ENCODE results near the gene ZCRB1.

Gene ZCRB1

DNA sequence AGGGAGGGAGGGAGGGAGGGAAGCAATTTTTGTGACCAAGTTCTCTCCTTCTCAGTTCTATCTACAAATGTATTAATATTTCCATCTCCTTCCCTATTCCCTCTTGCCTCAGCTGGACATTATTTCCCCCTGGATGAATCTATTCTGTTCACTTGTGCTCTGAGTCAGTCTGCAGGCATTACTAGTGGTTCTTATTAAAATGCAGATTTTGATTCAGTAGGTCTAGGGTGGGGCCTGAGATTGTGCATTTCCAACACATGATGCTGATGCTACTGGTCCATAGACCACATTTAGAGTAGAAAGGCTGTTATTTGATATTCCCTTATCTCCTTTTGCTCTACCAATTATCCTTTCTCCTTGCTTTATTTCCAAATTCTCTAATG lies 47.8 kb downstream of the ZCRB1 start:
- no peak overlapping the region for H3K4me3 ChIP-seq (ENCODE audit: low read length)
- TF ChIP-seq ZNF274 (IDR thresholded peaks at IDR 0.05; ENCODE audit: low read depth, low read length): no peak

DNA sequence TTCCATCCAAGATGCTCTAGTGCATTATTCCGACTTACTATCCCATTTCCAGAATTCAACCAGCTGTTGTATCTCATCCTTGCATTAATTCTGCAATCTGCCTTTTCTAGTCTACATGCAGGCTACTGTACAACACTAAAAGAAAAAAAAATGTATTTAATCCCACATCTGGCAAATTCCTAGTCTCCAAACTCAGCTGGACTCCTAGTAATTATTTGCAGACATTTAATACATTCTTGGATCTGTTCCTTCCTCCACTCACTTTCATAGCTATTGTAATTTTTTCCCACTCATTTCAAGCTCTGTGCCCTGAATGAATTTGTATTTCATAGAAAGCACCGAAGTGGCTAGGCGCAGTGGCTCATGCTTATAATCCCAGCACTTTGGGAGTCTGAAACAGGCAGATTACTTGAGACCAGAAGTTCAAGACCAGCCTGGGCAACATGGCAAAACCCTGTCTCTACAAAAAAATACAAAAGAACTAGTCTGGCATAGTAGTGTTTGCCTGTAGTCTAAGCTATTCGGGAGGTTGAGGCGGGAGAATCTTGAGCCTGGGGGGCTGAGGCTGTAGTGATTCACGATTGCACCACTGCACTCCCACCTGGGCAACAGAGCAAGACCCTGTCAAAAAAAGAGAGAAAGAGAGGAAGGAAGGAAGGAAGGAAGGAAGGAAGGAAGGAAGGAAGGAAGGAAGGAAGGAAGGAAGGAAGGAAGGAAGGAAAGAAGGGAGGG lies 48.3 kb downstream of the ZCRB1 start:
- no peak overlapping the region for H3K4me3 ChIP-seq (ENCODE audit: low read length)
- TF ChIP-seq ZNF274 (IDR thresholded peaks at IDR 0.05; ENCODE audit: low read depth, low read length): no peak

DNA sequence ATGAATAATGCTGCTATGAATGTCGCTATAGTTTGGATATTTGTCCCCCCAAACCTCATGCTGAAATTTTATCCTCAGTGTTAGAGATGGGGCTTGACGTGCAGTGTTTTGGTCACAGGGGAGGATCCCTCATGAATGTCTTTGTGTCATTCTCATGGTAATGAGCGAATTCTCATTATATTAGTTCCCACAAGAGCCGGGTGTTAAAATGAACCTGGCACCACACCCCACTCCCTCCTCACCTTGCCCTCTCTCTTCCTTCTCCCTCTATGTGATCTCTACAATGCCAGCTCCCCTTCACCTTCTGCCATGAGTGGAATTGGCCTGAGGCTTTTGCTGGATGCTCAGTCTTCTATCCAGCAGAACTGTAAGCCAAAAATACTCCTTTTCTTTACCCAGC lies 50.4 kb downstream of the ZCRB1 start:
- TF ChIP-seq ZNF274 (IDR thresholded peaks at IDR 0.05; ENCODE audit: low read depth, low read length): no peak
- H3K4me3 ChIP-seq (ENCODE audit: low read length): no peak overlapping the region

DNA sequence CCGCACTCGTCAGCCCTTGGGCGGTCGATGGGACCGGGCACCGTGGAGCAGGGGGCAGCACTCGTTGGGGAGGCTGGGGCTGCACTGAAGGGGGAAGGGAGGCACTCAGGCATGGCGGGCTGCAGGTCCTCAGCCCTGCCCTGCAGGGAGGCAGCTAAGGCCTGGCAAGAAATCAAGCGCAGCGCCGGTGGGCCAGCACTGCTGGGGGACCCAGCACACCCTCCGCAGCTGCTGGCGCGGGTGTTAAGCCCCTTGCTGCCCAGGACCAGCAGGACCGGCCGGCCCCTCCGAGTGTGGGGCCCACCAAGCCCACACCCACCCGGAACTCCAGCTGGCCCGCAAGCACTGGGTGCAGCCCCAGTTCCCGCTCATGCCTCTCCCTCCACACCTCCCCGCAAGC lies 52.2 kb downstream of the ZCRB1 start:
- TF ChIP-seq ZNF274 (IDR thresholded peaks at IDR 0.05; ENCODE audit: low read depth, low read length): no peak
- H3K4me3 ChIP-seq (ENCODE audit: low read length): no peak overlapping the region

DNA sequence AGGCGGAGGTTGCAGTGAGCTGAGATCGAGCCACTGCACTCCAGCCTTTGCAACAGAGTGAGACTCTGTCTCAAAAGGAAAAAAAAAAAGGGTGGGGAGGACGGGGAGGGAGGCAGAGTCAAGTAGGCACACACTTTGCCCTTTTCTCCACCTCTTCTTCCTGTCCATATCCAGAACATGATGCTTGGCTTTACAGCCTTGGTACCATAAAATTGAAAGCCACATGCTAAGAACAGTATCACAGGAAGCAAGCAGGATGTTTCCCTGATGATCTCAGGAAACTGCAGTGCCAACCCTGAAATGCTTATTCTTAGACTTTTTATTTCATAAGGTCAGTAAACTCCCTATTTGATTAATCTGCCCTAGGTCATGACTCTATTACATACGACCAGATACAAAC lies 55.3 kb downstream of the ZCRB1 start:
- TF ChIP-seq ZNF274 (IDR thresholded peaks at IDR 0.05; ENCODE audit: low read depth, low read length): no peak
- no peak overlapping the region for H3K4me3 ChIP-seq (ENCODE audit: low read length)

DNA sequence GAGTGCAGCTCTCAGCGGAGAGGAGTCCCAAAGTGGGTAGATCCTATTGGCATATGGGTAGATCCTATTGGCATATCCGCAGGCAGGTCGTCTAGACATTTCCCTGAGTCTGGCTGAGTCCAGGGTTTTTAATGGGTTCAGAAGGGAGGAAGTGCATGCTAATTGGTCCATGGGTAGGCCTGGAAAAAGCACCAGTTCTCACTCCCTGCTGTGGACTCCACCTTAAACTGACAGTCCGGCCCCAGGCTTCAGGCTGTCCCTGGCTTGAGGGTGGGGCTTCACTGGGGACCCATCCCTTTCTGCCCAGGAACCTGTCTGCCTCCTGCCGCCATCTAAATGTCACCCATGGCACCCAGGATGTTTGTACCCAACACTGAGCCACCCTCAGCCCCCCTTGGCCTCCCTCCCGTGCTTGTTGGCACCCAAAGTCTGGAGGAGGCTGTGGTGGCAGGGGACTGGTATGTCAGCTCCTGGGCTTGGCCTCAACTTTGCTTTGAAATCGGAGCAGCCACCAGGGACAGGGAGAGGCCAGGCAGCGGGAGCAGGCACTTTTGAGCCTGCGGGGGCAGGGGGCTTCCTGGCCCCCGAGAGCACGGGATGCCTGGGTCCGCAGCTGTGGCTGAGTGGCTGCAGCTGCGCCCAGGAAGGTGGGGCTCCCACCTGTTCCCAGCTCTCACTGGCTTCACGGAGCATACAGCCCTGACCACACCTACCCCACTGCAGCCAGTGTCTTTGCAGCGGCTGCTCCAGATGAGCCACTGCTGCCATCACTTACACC lies 58.3 kb downstream of the ZCRB1 start:
- no peak overlapping the region for H3K4me3 ChIP-seq (ENCODE audit: low read length)
- TF ChIP-seq ZNF274 (IDR thresholded peaks at IDR 0.05; ENCODE audit: low read depth, low read length): no peak

DNA sequence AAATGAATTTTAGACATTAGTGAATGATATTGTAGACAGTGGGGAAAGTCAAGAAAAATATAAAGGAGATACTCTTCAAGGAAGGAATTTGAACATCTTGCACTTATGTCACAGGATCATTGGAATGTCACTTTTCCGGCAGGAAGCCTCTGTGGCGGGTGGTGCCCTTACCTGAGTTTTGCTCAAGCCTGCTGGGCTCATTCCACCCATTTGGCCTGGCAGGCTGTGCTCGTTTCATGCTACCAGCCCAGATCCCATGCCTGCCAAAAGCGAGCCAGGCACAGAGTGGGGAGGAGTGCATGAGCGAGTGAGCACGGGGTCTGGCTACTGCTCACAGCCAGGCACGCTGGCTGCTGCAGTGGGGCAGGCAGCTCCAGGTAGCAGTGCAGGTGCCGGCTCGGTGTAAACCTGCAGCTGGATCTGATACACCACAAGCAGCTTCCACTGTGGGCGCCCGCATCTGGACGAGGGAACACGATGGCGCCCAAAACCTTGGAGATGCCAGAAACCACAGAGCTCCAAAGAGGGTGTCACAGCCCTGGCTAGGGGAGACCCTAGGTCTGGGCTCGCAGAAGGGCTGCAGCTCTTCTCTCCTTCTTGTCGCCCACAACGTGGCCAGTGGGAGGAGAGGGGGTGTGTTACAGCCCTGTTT lies 59.2 kb downstream of the ZCRB1 start:
- H3K4me3 ChIP-seq (ENCODE audit: low read length): no peak overlapping the region
- TF ChIP-seq ZNF274 (IDR thresholded peaks at IDR 0.05; ENCODE audit: low read depth, low read length): no peak

DNA sequence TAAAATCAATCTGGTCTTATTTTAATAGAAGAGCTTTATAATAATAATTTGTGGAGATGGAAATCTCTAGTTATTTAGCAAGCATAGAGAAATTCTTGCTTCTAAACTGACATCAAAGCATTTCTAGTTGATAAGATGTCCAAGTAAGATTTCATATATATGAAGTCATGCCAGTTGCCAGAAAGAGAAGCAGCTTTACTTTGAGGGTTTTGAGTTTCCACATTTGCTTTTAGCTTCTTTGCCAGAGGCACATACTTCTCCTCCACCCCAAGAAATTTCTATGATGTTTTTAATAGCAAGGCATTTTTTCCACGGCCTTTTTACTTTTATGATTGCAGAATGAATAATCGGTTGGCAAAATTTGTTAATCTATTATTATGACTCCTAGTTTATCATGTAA lies 63.6 kb downstream of the ZCRB1 start:
- no peak overlapping the region for H3K4me3 ChIP-seq (ENCODE audit: low read length)
- no peak for TF ChIP-seq ZNF274 (IDR thresholded peaks at IDR 0.05; ENCODE audit: low read depth, low read length)
